Sciatic nerve (tissue), 2 donors: ENCODE results near the gene NEURL1B. TPM values are rescaled to one million over a fixed set of nuclear protein-coding genes. Genes with fewer than 3 reads are reported as not detected.

ENCODE experiments used
- ATAC-seq: fragments of 200-7000 bp; cut with Tn5 transposase; one replicate; pipeline ENCODE4 v1.9.1; 2020; ENCODE audit warnings: mild to moderate bottlenecking, moderate library complexity
- DNase-seq: peaks from one replicate; pipeline ENCODE4 v3.0.0-alpha.2; 2020; ENCODE audit warnings: low spot score
- intact Hi-C: fragments of 100-400 bp; cut with DNase I; formaldehyde crosslinking; loops from one replicate; pipeline ENCODE4 v1.14.2; 2022
- total RNA-seq: library from RNA; stranded (reverse); fragmentation: NEBNext Ultra II Directional; extraction: Animal tissue kit (Norgen Biotek cat#: 25700); gene quantifications from one replicate; pipeline ENCODE4 v1.2.1, GENCODE V29; 2021
- donor health status: DM: no; HTN: no; CAD: no.
- donor health status: DM: no; HTN: no; CAD: no.

NEURL1B gene
- total RNA-seq, 1 donor from 2014 or later: 53.7 TPM

DNA sequence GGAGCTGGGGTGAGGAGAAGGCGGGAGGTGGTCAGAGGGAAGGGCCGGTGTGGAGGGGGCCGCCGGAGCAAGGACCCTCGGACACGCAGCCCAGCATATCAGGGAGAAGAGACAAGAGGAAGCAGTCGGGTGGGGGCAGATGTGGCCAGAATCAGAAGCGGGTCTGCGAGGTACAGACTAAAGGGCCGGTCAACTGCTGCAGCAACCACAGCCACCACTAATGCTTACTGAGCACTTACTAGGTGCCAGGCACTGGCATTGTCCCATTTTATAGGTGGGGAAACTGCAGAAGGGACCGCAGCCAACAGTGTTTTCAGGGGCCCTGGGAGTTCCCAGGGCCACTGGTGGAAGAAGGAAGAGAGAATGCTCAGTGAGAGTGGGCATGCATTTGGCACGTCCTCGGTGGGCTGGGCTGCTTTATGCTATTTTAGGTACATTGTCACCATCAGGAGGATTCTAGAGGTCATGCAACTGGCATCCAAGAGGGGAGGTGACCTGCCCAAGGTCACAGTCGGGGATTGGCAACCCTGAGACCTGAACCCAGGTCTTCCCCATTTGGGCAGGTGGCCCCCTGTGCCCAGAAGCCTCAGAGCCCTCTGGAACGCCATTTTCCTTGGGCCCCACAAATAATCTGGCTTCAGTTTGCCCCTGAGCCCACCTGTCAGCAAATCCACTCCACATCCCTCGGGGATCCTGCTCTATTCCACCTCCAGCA, 76.6 kb downstream of the NEURL1B start:
- intact Hi-C loops: loop anchor here (2.0 to 5.0 kb wide), 2 partner anchors 55 to 215 kb away; partner anchors contain the start of gene DUSP1
- ATAC-seq (no peak), DNase-seq (no peak)

- no peak for ATAC-seq
- no peak for DNase-seq
- intact Hi-C loops: loop anchor here (5.0 kb wide), 1 partner anchor 54 kb away; the partner anchor contains the start of gene DUSP1
Measured at GRCh38 chr5:172718527-172719114, 77.6 kb downstream of the NEURL1B start.

- DNase-seq: no peak
- intact Hi-C loops: loop anchor here (5.0 kb wide), 1 partner anchor 53 kb away; the partner anchor contains the start of gene DUSP1
- ATAC-seq: no peak
Measured at GRCh38 chr5:172719211-172719610, 78.1 kb downstream of the NEURL1B start.

DNA sequence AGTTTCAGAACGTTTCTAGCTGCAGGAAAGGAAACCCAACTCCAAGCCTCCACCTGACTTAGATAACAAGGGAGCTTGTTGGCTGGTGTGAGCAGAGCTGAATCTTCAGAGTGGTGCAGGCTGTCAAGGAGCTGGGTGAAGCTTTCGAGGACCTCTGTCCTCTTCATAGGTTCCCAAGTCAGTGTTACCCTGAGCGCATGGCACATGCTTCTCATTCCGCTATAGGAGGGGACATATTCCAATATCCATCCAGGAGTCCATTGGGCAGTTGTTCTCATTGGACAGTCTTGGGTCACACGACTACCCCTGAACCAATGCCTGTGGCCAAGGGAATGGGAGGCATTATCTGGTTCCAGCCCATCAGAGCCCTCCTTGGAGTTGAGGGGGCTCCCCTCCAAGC, 79.6 kb downstream of the NEURL1B start:
- intact Hi-C loops: no loop called here
- no peak for DNase-seq
- ATAC-seq: no peak

- DNase-seq: no peak
- peak; percentile 69 for ATAC-seq
- intact Hi-C loops: no loop called here
Measured at GRCh38 chr5:172721455-172722326, 80.6 kb downstream of the NEURL1B start.

DNA sequence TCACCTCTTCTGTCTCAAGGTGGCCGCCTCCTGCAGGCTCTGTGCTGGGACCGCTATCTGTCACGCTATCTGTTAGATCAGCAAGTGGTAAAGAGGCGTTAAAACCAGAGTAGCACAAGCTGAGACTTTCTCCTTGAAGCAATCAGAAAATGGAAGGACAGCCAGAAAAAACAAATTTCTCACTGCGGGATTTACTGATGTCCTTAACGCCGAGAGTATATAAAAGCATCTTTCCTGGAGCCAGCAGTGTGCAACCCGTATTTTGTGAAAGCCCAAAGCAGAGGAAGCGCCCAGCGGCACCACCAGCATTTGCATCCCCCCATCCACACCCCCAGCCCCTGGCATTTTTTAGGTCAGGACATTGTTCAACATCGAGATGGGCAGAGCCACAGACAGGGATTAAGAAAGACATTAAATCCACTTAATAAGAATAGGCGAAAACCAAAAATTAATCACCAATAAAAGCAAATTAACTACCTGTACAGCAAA, 81.3 kb downstream of the NEURL1B start:
- intact Hi-C loops: no loop called here
- peak; percentile 23 for ATAC-seq
- DNase-seq: no peak

DNA sequence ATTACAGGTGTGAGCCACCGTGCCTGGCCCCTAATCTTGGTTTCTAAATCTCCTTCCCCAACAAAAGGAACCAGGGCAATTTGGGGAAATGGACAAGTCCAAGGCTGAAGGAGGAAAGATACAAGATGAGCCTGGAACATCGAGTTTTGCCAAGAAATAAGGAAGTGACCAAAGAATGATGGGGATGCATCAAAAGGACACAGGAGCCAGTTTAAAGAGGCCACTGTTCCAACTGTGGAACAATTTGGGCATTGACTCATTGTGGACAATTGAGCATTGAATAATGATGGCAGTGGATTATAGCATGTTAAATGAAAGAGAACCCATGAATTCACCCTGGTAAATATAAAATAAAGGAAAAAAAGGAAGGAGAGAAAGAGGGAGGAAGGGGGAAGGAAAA, 82.4 kb downstream of the NEURL1B start:
- intact Hi-C loops: no loop called here
- ATAC-seq: no peak
- no peak for DNase-seq

DNA sequence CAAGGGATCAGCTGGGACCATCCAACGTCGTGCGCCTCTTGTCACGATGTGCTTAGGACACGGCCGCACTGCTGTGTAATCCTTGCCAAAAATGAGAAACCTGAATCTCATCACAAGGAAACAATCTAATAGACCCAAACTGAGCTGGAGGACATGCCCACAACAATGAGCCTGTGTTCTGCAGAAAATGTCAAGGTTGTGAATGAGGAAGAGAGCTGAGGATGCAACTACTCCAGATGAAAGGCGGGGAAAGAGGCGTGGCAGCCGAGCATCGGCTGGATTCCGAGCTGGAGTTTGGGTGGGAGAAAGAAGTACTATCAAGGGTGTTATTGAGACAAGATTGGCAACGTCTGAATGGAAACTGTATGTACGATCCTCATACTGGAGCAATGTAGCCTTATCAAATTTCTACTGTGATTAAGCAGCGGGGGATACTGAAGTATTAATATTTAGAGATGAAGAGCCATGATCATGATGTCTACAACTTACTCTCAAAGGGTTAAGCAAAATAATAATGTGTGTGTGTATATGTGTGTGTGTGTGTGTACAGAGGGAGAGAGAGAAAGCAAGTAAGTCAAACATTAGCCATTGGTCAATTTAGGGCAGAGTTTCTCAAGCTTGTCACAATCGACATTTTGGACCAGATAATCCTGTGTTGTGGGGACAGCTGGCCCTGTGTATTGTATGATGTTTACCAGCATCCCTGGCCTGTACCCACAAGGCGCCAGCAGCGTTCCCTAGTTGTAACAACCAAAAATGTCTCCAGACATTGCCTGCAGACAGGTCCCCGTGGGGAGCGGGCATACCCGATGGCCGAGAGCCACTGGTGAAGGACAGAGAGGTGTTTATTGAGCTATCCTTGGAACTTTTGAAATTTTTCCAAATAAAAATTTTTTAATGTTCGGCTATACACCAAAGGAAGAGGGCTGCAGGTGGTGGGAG, 83.5 kb downstream of the NEURL1B start:
- intact Hi-C loops: no loop called here
- DNase-seq (no peak), ATAC-seq (no peak)

DNA sequence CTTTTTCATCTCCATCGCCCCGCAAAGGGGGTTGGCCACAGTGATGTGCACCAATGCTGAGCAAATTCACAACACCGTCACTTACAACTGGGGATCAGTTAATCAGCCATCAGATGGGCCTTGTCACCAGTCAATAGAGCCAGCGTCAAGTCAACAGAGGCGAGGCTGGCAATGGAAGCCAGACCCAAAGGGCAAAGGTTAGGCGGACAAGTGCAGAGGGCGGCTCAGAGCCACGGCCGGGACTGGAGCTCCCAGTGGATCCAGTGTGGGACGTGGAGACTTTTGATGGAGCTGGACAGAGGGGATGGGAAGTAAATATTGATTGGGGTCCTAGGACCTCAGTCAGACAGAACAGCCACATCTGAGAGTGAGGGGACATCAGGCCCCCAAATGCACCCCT, 84.2 kb downstream of the NEURL1B start:
- DNase-seq (no peak), ATAC-seq (no peak)
- intact Hi-C loops: no loop called here

DNA sequence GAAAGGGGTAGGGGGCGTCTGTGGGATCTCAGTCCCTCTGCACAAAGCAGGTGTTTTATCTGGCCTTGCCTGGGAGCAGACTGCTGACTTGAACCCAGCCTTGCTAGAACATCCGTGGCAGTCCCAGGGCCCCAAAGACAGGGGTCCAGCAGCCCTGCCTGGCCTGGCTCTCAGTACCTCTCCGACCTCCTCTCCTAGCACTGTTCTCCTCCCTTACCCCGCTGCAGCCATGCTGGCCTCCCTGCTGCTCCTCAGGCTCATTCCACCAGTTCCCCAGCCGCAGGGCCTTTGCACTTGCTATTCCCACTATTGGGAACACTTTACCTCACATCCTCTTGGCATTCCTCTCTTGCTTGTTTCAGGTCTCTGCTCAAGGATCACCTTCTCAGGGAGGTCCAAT, 84.7 kb downstream of the NEURL1B start:
- DNase-seq (no peak), ATAC-seq (no peak)
- intact Hi-C loops: no loop called here

- ATAC-seq (no peak), DNase-seq (no peak)
- intact Hi-C loops: no loop called here
Measured at GRCh38 chr5:172726966-172727365, 85.9 kb downstream of the NEURL1B start.

- ATAC-seq (no peak), DNase-seq (no peak)
- intact Hi-C loops: no loop called here
Measured at GRCh38 chr5:172727551-172727950, 86.5 kb downstream of the NEURL1B start.

DNA sequence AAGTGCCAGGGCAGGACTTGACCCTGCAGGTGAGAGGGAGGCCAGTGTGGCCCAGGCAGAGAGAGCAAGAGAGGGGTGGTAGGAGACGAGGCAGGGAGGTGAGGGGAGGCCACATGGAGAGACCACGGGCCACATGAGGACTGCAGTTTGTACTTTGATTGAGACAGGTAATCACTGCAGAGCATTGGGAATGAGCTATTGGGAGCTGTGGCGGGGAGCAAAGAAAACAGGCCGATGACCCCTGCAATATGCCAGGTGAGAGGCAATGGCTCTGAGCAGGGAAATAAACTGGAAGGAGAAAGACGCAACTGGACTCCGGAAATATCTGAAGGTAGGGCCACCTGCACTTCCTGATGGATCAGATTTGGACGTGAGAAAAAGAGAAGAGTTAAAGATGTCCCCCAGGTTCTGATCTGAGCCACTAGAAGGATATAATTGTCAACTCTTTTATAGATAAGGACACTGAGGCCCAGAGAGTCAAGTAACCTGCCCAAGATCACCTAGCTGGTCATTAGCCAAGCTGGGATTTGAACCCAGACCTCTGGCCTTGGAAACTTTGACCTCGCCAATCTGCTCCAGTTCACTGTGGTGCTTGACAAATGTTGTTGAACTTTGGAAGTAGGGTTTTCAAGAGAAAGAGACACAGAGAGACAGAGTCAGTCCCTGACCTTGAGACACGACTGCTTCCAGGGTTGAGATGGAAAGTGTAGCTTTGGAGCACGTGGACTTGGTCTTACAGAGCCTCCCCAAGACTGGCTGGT, 87.6 kb downstream of the NEURL1B start:
- intact Hi-C loops: no loop called here
- DNase-seq: no peak
- ATAC-seq: no peak

- peak; percentile 57 for DNase-seq
- ATAC-seq: no peak
- intact Hi-C loops: no loop called here
Measured at GRCh38 chr5:172729588-172729987, 88.5 kb downstream of the NEURL1B start.

DNA sequence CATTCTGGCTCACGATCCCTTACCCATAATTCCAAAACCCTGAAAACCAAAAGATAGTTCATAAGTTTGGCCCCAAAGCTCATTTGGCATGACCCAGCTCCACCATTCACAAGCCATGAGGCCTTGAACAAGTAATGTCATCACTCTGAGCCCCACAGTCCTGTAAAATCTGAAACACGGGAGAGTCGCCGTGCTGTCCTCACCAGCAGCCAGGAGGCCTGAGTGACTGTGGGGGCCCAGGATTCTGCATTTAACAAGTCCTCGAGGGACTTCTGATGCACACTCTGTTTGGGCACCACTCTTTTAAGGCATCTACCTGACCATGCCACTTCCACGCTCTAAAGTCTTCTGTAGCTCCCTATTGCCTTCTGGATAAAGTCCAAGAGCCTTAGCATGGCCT, 89.2 kb downstream of the NEURL1B start:
- ATAC-seq (no peak), DNase-seq (peak; percentile 45)
- intact Hi-C loops: no loop called here

DNA sequence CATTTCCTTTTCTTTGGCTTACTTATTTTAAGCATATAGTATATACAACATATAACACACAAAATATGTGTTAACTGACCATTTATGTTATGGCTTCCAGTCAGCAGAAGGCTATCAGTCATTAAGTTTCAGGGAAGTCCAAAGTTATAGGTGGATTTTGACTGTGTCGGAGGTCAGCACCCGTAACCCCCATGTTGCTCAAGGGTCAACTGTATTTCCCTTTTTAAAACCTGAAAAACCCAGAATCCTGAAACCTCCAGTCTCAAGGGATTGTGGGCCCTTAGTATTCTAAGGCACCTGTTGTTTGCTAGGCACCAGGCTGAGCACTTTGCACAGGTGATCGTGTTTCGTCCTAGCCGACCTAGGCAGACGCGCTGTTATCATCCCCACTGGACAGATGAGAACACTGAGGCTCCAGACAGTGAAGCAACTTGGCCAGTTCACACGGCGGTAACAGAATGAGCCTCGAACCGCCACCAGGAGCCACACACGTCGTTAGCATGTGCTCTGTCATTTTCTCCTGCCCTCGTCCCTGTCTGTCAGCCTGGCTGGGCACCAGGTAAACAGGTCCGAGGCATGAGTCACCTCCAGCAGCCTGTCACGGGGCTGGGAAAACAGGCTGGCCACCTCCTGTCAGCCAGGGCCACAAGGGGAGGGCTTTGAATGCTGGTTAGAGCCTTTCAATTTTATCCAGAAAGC, 90.1 kb downstream of the NEURL1B start:
- peak; percentile 54 for DNase-seq
- intact Hi-C loops: no loop called here

DNA sequence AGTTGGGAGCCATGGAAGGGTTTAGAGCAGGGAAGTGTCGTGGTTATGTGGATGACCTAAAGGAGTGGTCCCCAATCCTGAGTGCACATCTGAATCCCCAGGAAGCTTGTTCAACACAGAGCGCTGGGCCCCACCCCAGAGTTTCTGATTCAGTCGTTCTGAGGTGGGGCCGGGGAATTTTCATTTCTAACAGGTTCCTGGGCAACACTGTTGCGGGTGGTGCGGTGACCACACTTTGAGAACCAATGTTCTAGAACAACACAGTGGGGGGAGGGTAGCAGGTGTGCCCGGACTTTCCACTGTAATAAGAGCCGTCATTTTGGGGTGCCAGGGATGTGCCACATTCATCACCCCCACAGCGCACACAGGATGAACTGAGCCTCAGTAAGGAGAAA, 90.6 kb downstream of the NEURL1B start:
- peak; percentile 50 for DNase-seq

More for the DNA sequence above, 90.1 kb downstream of the NEURL1B start:
- no peak for ATAC-seq

More for the DNA sequence above, 90.6 kb downstream of the NEURL1B start:
- ATAC-seq: no peak
- intact Hi-C loops: no loop called here
